Measurements from ENCODE around the gene EDN1. TPM values are rescaled to one million over a fixed set of nuclear protein-coding genes. Genes with fewer than 3 reads are reported as not detected.

EDN1 gene
- total and polyA plus RNA-seq, 2 of the 13 experiments (the other 11 are each of a cell fraction or from before 2014, with no cell fraction given): 0.15 to 1.2 TPM

GRCh38 chr6:12288211-12288618, 1.9 kb upstream of the EDN1 start:
- ATAC-seq: no peak
- WGBS (ENCODE audit: low lambda C conversion rate): 65% methylated on average over 11 of the region's 13 CpGs

GRCh38 chr6:12288914-12289313, 1.2 kb upstream of the EDN1 start:
- H3K4me3 ChIP-seq (replicated peaks in 1 of 3; ENCODE audit: insufficient read depth in 1 of 3, low read depth in 2 of 3, low read length in 3 of 3): no peak overlapping the region
- FAIRE-seq (no peak), ATAC-seq (no peak), DNase-seq (ENCODE audit: low spot score) (no peak)
- H3K4me1 ChIP-seq (ENCODE audit: insufficient read depth, low read length): peaks cover 29% of the 10 kb centered on the region
- peaks cover 0 to 37% of the 10 kb centered on the region in 2 experiments; a peak in 3 of 5 replicates for H3K27me3 ChIP-seq (ENCODE audit: control insufficient read depth in 1 of 2, insufficient read depth in 2 of 2, low read length in 2 of 2)
- BruUV-seq (replicated peaks): no TSS peak
- ChIA-PET CTCF (ENCODE audit: low intra/inter-chr PET ratio, low total read pairs) (interaction anchor here (1.0 to 5.5 kb wide), 5 partner anchors 138 to 704 kb away, joined by 3 to 35 read pairs (median 12); no protein-coding TSS in a partner anchor), POLR2A (interaction anchor here (0.8 to 1.2 kb wide), 2 partner anchors 9 to 43 kb away, joined by 3 read pairs; no protein-coding TSS in a partner anchor)
- H3K9ac ChIP-seq (ENCODE audit: insufficient read depth, low read depth, low read length): no peak overlapping the region
- H3K4me2 ChIP-seq (ENCODE audit: low read depth, low read length): no peak overlapping the region
- no peaks in the 10 kb centered on the region for H4K20me1 ChIP-seq (ENCODE audit: insufficient read depth, low read length)
- H3K36me3 ChIP-seq (replicated peaks in 1 of 2; ENCODE audit: control insufficient read depth in 1 of 2, insufficient read depth in 2 of 2, low read length in 2 of 2): no peaks in the 10 kb centered on the region
- in situ Hi-C loops (cut with HindIII; ENCODE audit: extremely low pct_ligation_motif_present, low pct_unique_long_range_greater_than_20kb): loop anchor here (5.0 kb wide), 1 partner anchor 632 kb away; no protein-coding TSS in a partner anchor
- no peaks in the 10 kb centered on the region for H3K79me2 ChIP-seq (ENCODE audit: insufficient read depth, low read length)
- H2AFZ ChIP-seq (ENCODE audit: low read length): no peak overlapping the region
- intact Hi-C loops (cut with micrococcal nuclease; ENCODE audit: unreplicated experiment): loop anchor here (1.0 kb wide), 4 partner anchors 138 to 704 kb away; no protein-coding TSS in a partner anchor
- H3K27ac ChIP-seq (ENCODE audit: extremely low read length, insufficient read depth, low read length): no peak overlapping the region
- H3K9me3 ChIP-seq (ENCODE audit: low read length): no peaks in the 10 kb centered on the region
- TF ChIP-seq HIC2 (CRISPR knock-in tag; IDR thresholded peaks at IDR 0.05; ENCODE audit: low read depth) (no peak), ZNF629 (CRISPR knock-in tag; conservative IDR thresholded peaks at IDR 0.05) (peak; percentile 34; the same call in 1 of the 2 replicates), PREB (CRISPR knock-in tag; IDR thresholded peaks at IDR 0.05) (no peak), ZNF512 (CRISPR knock-in tag; IDR thresholded peaks at IDR 0.05) (no peak), FOXK2 (IDR thresholded peaks at IDR 0.05) (no peak), KLF11 (CRISPR knock-in tag; IDR thresholded peaks at IDR 0.05) (no peak), RNF2 (conservative IDR thresholded peaks at IDR 0.05; ENCODE audit: low read depth) (no peak)
- 34% methylated on average over 3 of the region's 3 CpGs for WGBS (ENCODE audit: low lambda C conversion rate)

More at GRCh38 chr6:12288211-12288618, 1.9 kb upstream of the EDN1 start:
- FAIRE-seq (no peak), DNase-seq (ENCODE audit: low spot score) (no peak)
- Histone ChIP-seq H3K79me2 (ENCODE audit: insufficient read depth, low read length) (no peaks in the 10 kb centered on the region), H3K4me3 (replicated peaks in 1 of 3; ENCODE audit: insufficient read depth in 1 of 3, low read depth in 2 of 3, low read length in 3 of 3) (no peak overlapping the region), H3K9me3 (ENCODE audit: low read length) (no peaks in the 10 kb centered on the region), H3K4me1 (ENCODE audit: insufficient read depth, low read length) (peaks cover 29% of the 10 kb centered on the region), H4K20me1 (ENCODE audit: insufficient read depth, low read length) (no peaks in the 10 kb centered on the region), H2AFZ (ENCODE audit: low read length) (no peak overlapping the region), H3K36me3 (replicated peaks in 1 of 2; ENCODE audit: control insufficient read depth in 1 of 2, insufficient read depth in 2 of 2, low read length in 2 of 2) (no peaks in the 10 kb centered on the region), H3K27ac (ENCODE audit: extremely low read length, insufficient read depth, low read length) (no peak overlapping the region), H3K27me3 (ENCODE audit: control insufficient read depth in 1 of 2, insufficient read depth in 2 of 2, low read length in 2 of 2) (peaks cover 0 to 37% of the 10 kb centered on the region in 2 experiments; a peak in 3 of 5 replicates), H3K9ac (ENCODE audit: insufficient read depth, low read depth, low read length) (no peak overlapping the region), H3K4me2 (ENCODE audit: low read depth, low read length) (no peak overlapping the region)
- peak; percentile 21; the same call in 1 of the 2 replicates for TF ChIP-seq ZBTB33 (CRISPR knock-in tag; IDR thresholded peaks at IDR 0.05)
- TF ChIP-seq CBFB (CRISPR knock-in tag; IDR thresholded peaks at IDR 0.05): no peak
- CTCF ChIA-PET (ENCODE audit: low intra/inter-chr PET ratio, low total read pairs): interaction anchor here (1.7 to 5.5 kb wide), 2 partner anchors 317 to 703 kb away, joined by 8 to 35 read pairs; no protein-coding TSS in a partner anchor
- POLR2A ChIA-PET: no interaction called here
- intact Hi-C loops (cut with micrococcal nuclease; ENCODE audit: unreplicated experiment): no loop called here
- in situ Hi-C loops (cut with HindIII; ENCODE audit: extremely low pct_ligation_motif_present, low pct_unique_long_range_greater_than_20kb): loop anchor here (5.0 kb wide), 1 partner anchor 631 kb away; no protein-coding TSS in a partner anchor
- no TSS peak for BruUV-seq (replicated peaks)
